SJSA1 (cell line): ENCODE data around the gene SPDYE18. TPM values are rescaled to one million over a fixed set of nuclear protein-coding genes. Genes with fewer than 3 reads are reported as not detected.
"Not testable (repeated sequence)": the region's sequence is repeated elsewhere in the genome, so short reads cannot be mapped to it uniquely, and the experiment has no call there.

Experiments used
- DNase-seq, 2 experiments: peaks; one replicate each; pipeline ENCODE4 v3.0.0-alpha.2; 2015 to 2020; ENCODE audit warnings: low spot score in 2 of 2, low read depth in 1 of 2
- H3K27ac ChIP-seq: fragments of 250-450 bp; sonication (Bioruptor Pico); 2 replicates; pipeline ENCODE4 v1.5.1; 2020; ENCODE audit warnings: mild to moderate bottlenecking, moderate library complexity
- H3K27me3 ChIP-seq: fragments of 250-450 bp; sonication (Bioruptor Pico); replicated peaks from 2 replicates; pipeline ENCODE4 v1.5.1; 2020; ENCODE audit warnings: mild to moderate bottlenecking, moderate library complexity
- H3K36me3 ChIP-seq: fragments of 250-450 bp; sonication (Bioruptor Pico); 2 replicates; pipeline ENCODE4 v1.5.1; 2020; ENCODE audit warnings: mild to moderate bottlenecking
- H3K4me1 ChIP-seq: fragments of 250-450 bp; sonication (Bioruptor Pico); replicated peaks from 2 replicates; pipeline ENCODE4 v1.6.1; 2021; ENCODE audit warnings: mild to moderate bottlenecking
- H3K4me3 ChIP-seq: fragments of 250-450 bp; sonication (Bioruptor Pico); 2 replicates; pipeline ENCODE4 v1.5.1; 2020; ENCODE audit warnings: mild to moderate bottlenecking
- H3K9me3 ChIP-seq: fragments of 250-450 bp; sonication (Bioruptor Pico); replicated peaks from 2 replicates; pipeline ENCODE4 v1.5.1; 2020; ENCODE audit warnings: mild to moderate bottlenecking
- total RNA-seq: library from RNA; depleted of rRNA; stranded (reverse); fragments of >200 nt; shearing (Covaris generic); gene quantifications from 2 replicates; pipeline ENCODE4 v1.2.3, GENCODE V29; 2014

SPDYE18 gene
- total RNA-seq, 1 experiment from 2014 or later = not detected

- H3K4me3 ChIP-seq, H3K27ac ChIP-seq, H3K4me1 ChIP-seq, H3K36me3 ChIP-seq, H3K9me3 ChIP-seq, DNase-seq, H3K27me3 ChIP-seq: not testable (repeated sequence)
These were observed 3.5 kb upstream of the SPDYE18 start for GRCh38 chr7:77065869-77066268.

- not testable (repeated sequence) for H3K36me3 ChIP-seq, DNase-seq, H3K4me3 ChIP-seq, H3K4me1 ChIP-seq, H3K9me3 ChIP-seq, H3K27me3 ChIP-seq, H3K27ac ChIP-seq
These were observed 1.4 kb upstream of the SPDYE18 start for GRCh38 chr7:77063732-77064131.

- H3K36me3 ChIP-seq, H3K9me3 ChIP-seq, H3K4me3 ChIP-seq, H3K27ac ChIP-seq, H3K4me1 ChIP-seq, H3K27me3 ChIP-seq, DNase-seq: not testable (repeated sequence)
These were observed 30.1 kb downstream of the SPDYE18 start, which contains the start of gene SPDYE17 for GRCh38 chr7:77032261-77032660. Gene SPDYE17, minus strand, starts transcription at chr7:77032361. Its CDS starts 1,791 bp downstream, at chr7:77030570.

- not testable (repeated sequence) for H3K9me3 ChIP-seq, DNase-seq, H3K27ac ChIP-seq, H3K4me1 ChIP-seq, H3K27me3 ChIP-seq, H3K36me3 ChIP-seq, H3K4me3 ChIP-seq
These were observed 36.0 kb downstream of the SPDYE18 start for GRCh38 chr7:77026349-77026748.

GRCh38 chr7:77010074-77010680 is 52.2 kb downstream of the SPDYE18 start:
- not testable (repeated sequence) for H3K4me1 ChIP-seq, H3K36me3 ChIP-seq, H3K27ac ChIP-seq, H3K27me3 ChIP-seq, H3K4me3 ChIP-seq, H3K9me3 ChIP-seq
- DNase-seq = peak in 1 of 2 experiments; percentile 33

GRCh38 chr7:77008000-77008399 is 54.4 kb downstream of the SPDYE18 start:
- not testable (repeated sequence) for H3K4me3 ChIP-seq, H3K27ac ChIP-seq, H3K27me3 ChIP-seq, H3K9me3 ChIP-seq, H3K36me3 ChIP-seq, H3K4me1 ChIP-seq
- DNase-seq = peak; percentile 28 to 69

- H3K4me1 ChIP-seq, H3K9me3 ChIP-seq, H3K36me3 ChIP-seq, DNase-seq, H3K27me3 ChIP-seq, H3K27ac ChIP-seq, H3K4me3 ChIP-seq: not testable (repeated sequence)
These were observed 55.9 kb downstream of the SPDYE18 start for GRCh38 chr7:77006127-77007110.

- not testable (repeated sequence) for H3K9me3 ChIP-seq, H3K27me3 ChIP-seq, H3K27ac ChIP-seq, H3K4me1 ChIP-seq, DNase-seq, H3K4me3 ChIP-seq, H3K36me3 ChIP-seq
These were observed 56.8 kb downstream of the SPDYE18 start for GRCh38 chr7:77005461-77006057.

- peak in 1 of 2 experiments; percentile 4 for DNase-seq
- H3K27ac ChIP-seq, H3K27me3 ChIP-seq, H3K9me3 ChIP-seq, H3K36me3 ChIP-seq, H3K4me3 ChIP-seq, H3K4me1 ChIP-seq: not testable (repeated sequence)
These were observed 58.2 kb downstream of the SPDYE18 start for GRCh38 chr7:77004151-77004550.

- H3K9me3 ChIP-seq, H3K4me3 ChIP-seq, H3K4me1 ChIP-seq, H3K36me3 ChIP-seq, H3K27me3 ChIP-seq, H3K27ac ChIP-seq: not testable (repeated sequence)
- DNase-seq = peak in 1 of 2 experiments; percentile 24
These were observed 59.1 kb downstream of the SPDYE18 start for GRCh38 chr7:77003241-77003640.

- H3K27me3 ChIP-seq, H3K4me3 ChIP-seq, H3K4me1 ChIP-seq, H3K9me3 ChIP-seq, H3K27ac ChIP-seq, H3K36me3 ChIP-seq: not testable (repeated sequence)
- DNase-seq = peak in 1 of 2 experiments; percentile 29
These were observed 59.6 kb downstream of the SPDYE18 start for GRCh38 chr7:77002678-77003233.

GRCh38 chr7:77002104-77002503 is 60.3 kb downstream of the SPDYE18 start:
- H3K36me3 ChIP-seq, H3K27me3 ChIP-seq, H3K4me1 ChIP-seq, H3K4me3 ChIP-seq, H3K9me3 ChIP-seq, H3K27ac ChIP-seq: not testable (repeated sequence)
- peak in 1 of 2 experiments; percentile 29 for DNase-seq
